LNCaP clone FGC (cell line): ENCODE results near the gene AHI1.

Source experiments
- DNase-seq: peaks from one replicate; pipeline ENCODE4 v3.0.0-alpha.2; 2011; ENCODE audit warnings: low read depth
- H3K4me3 ChIP-seq: 2 replicates; pipeline ENCODE4 v1.5.1; 2011; ENCODE audit warnings: mild to moderate bottlenecking, low read depth, low read length, control low read depth
- CTCF ChIP-seq: IDR thresholded peaks from 2 replicates; pipeline ENCODE4 v1.5.1; 2012; ENCODE audit warnings: mild to moderate bottlenecking; ENCODE audit not compliant: control insufficient read depth, insufficient read depth; ENCODE audit errors: extremely low read depth

AHI1 gene

GRCh38 chr6:135268740-135269139 is 228.8 kb downstream of the AHI1 start:
- no peak for DNase-seq
- TF ChIP-seq CTCF, result no peak
- no peak overlapping the region for H3K4me3 ChIP-seq

GRCh38 chr6:135268263-135268662 is 229.3 kb downstream of the AHI1 start:
- H3K4me3 ChIP-seq, result no peak overlapping the region
- no peak for TF ChIP-seq CTCF
- DNase-seq, result no peak

- no peak for TF ChIP-seq CTCF
- no peak for DNase-seq
- H3K4me3 ChIP-seq, result no peak overlapping the region
Measured at GRCh38 chr6:135267085-135267484, 230.5 kb downstream of the AHI1 start.

- H3K4me3 ChIP-seq, result no peak overlapping the region
- TF ChIP-seq CTCF, result no peak
- no peak for DNase-seq
Measured at GRCh38 chr6:135266675-135267074, 230.9 kb downstream of the AHI1 start.

GRCh38 chr6:135265278-135265677 is 232.3 kb downstream of the AHI1 start:
- no peak overlapping the region for H3K4me3 ChIP-seq
- DNase-seq, result no peak
- no peak for TF ChIP-seq CTCF

GRCh38 chr6:135261872-135262725 is 235.4 kb downstream of the AHI1 start:
- no peak for TF ChIP-seq CTCF
- no peak for DNase-seq
- H3K4me3 ChIP-seq, result no peak overlapping the region

- no peak for TF ChIP-seq CTCF
- no peak overlapping the region for H3K4me3 ChIP-seq
- no peak for DNase-seq
Measured at GRCh38 chr6:135260612-135261011, 236.9 kb downstream of the AHI1 start.
